GM12878 (cell line): ENCODE results near the gene FBLN1. TPM values are rescaled to one million over a fixed set of nuclear protein-coding genes. Genes with fewer than 3 reads are reported as not detected.

ENCODE experiments used
- ATAC-seq: fragments of 200-7000 bp; cut with Tn5 transposase; 3 replicates; pipeline ENCODE4 v1.9.1; 2020; ENCODE audit warnings: mild to moderate bottlenecking, moderate library complexity
- BruUV-seq: library from RNA; stranded (reverse); fragments of 400-500 nt; replicated peaks from 2 replicates; lab custom pipeline; 2021; lab: Mats Ljungman, UMichigan
- CTCF ChIA-PET: fragments of 300-600 bp; sonication (Branson Sonifier 250); formaldehyde crosslinking; extraction: SDS; loops from one replicate; lab custom pipeline; 2021; ENCODE audit warnings: inconsistent platforms; lab: Yijun Ruan, JAX
- POLR2A ChIA-PET: fragments of 350-600 bp; formaldehyde crosslinking; extraction: SDS; loops from one replicate; lab custom pipeline; 2021; ENCODE audit warnings: inconsistent platforms; lab: Charles Lee
- RAD21 ChIA-PET: fragments of 300-600 bp; sonication (Branson Sonifier 250); formaldehyde crosslinking; loops from one replicate; lab custom pipeline; 2023; ENCODE audit warnings: antibody characterized with exemption; ENCODE audit not compliant: unreplicated experiment; lab: Charles Lee
- SMC1A ChIA-PET: fragments of 300-600 bp; sonication (Branson Sonifier 250); formaldehyde crosslinking; loops from one replicate; lab custom pipeline; 2023; ENCODE audit not compliant: unreplicated experiment, uncharacterized antibody; lab: Charles Lee
- DNase-seq: peaks from one replicate; pipeline ENCODE4 v3.0.0-alpha.2; 2011; ENCODE audit warnings: low read depth, low spot score
- FAIRE-seq: peaks from 3 replicates; lab custom pipeline; 2011; peaks lifted over from hg19 to GRCh38; lab: Jason Lieb, UNC
- H2AFZ ChIP-seq: 2 replicates; pipeline ENCODE4 v1.6.0; 2011; ENCODE audit warnings: low read depth, low read length, control low read depth; ENCODE audit not compliant: control insufficient read depth
- H3K27ac ChIP-seq: 2 replicates; pipeline ENCODE4 v1.5.1; 2011; ENCODE audit warnings: control low read depth; ENCODE audit not compliant: control insufficient read depth, insufficient read depth
- H3K27me3 ChIP-seq, 2 experiments: replicated peaks in 1 of 2; 2 replicates each; pipeline versions ENCODE4 v1.6.0 to v1.6.1; 2011; ENCODE audit warnings: low read length in 1 of 2; ENCODE audit not compliant: control insufficient read depth in 2 of 2, insufficient read depth in 2 of 2
- H3K36me3 ChIP-seq, 2 experiments: 2 replicates each; pipeline ENCODE4 v1.5.1; 2011; ENCODE audit warnings: low read length in 1 of 2; ENCODE audit not compliant: control insufficient read depth in 2 of 2, insufficient read depth in 2 of 2
- H3K4me1 ChIP-seq: 2 replicates; pipeline ENCODE4 v1.6.1; 2011; ENCODE audit warnings: mild to moderate bottlenecking, low read length, moderate library complexity, mixed read lengths; ENCODE audit not compliant: control insufficient read depth, insufficient read depth
- H3K4me2 ChIP-seq: 2 replicates; pipeline ENCODE4 v1.6.0; 2011; ENCODE audit warnings: control low read depth; ENCODE audit not compliant: control insufficient read depth, insufficient read depth
- H3K4me3 ChIP-seq: fragments of 200-600 bp; sonication (generic); 2 replicates; pipeline ENCODE4 v1.5.1; 2016
- H3K79me2 ChIP-seq: 2 replicates; pipeline ENCODE4 v1.6.0; 2011; ENCODE audit warnings: low read length; ENCODE audit not compliant: control insufficient read depth, insufficient read depth
- H3K9ac ChIP-seq: 2 replicates; pipeline ENCODE4 v1.8.0; 2011; ENCODE audit warnings: low read length, control low read depth, mixed read lengths; ENCODE audit not compliant: control insufficient read depth, insufficient read depth
- H3K9me3 ChIP-seq: replicated peaks from 3 replicates; pipeline ENCODE4 v1.5.1; 2011; ENCODE audit warnings: mild to moderate bottlenecking, low read length; ENCODE audit not compliant: control insufficient read depth, insufficient read depth
- H4K20me1 ChIP-seq: 2 replicates; pipeline ENCODE4 v1.6.0; 2011; ENCODE audit not compliant: control insufficient read depth, insufficient read depth
- BRCA1 ChIP-seq: IDR thresholded peaks from 2 replicates; pipeline ENCODE4 v1.6.1; 2011; ENCODE audit warnings: low read depth, low read length, improper control_type of control experiment
- CREM ChIP-seq: IDR thresholded peaks from 2 replicates; pipeline ENCODE4 v1.6.1; 2014; ENCODE audit warnings: antibody characterized with exemption, low read depth
- IKZF1 ChIP-seq: fragments of 450-650 bp; conservative IDR thresholded peaks from 2 replicates; pipeline ENCODE4 v1.6.1; 2017; ENCODE audit warnings: antibody characterized with exemption, mild to moderate bottlenecking
- IRF4 ChIP-seq: IDR thresholded peaks from 2 replicates; pipeline ENCODE4 v1.6.1; 2011; ENCODE audit warnings: low read depth, low read length
- KAT2A ChIP-seq: conservative IDR thresholded peaks from 2 replicates; pipeline ENCODE4 v1.6.1; 2011; ENCODE audit warnings: low read depth, low read length; ENCODE audit not compliant: control insufficient read depth
- NFYA ChIP-seq: IDR thresholded peaks from 2 replicates; pipeline ENCODE4 v1.6.1; 2011; ENCODE audit warnings: low read depth, mild to moderate bottlenecking, low read length, improper control_type of control experiment, borderline replicate concordance
- NRF1 ChIP-seq: conservative IDR thresholded peaks from 2 replicates; pipeline ENCODE4 v1.6.1; 2011; ENCODE audit warnings: mild to moderate bottlenecking, low read depth, low read length, improper control_type of control experiment
- RAD21 ChIP-seq: IDR thresholded peaks from 2 replicates; pipeline ENCODE4 v1.6.1; 2011; ENCODE audit warnings: mild to moderate bottlenecking, low read depth, low read length, moderate library complexity; ENCODE audit not compliant: insufficient read depth
- RUNX3 ChIP-seq: IDR thresholded peaks from 2 replicates; pipeline ENCODE4 v1.6.1; 2012; ENCODE audit warnings: low read length, inconsistent platforms
- SMAD5 ChIP-seq: IDR thresholded peaks from 2 replicates; pipeline ENCODE4 v1.6.1; 2016; ENCODE audit warnings: antibody characterized with exemption, low read depth
- SPI1 ChIP-seq: IDR thresholded peaks from 2 replicates; pipeline ENCODE4 v1.6.1; 2011; ENCODE audit warnings: low read depth, mild to moderate bottlenecking, low read length, moderate library complexity, borderline replicate concordance; ENCODE audit not compliant: insufficient read depth
- SUZ12 ChIP-seq: fragments of 200-600 bp; sonication (generic); IDR thresholded peaks from one replicate; pipeline ENCODE4 v1.6.1; 2018; ENCODE audit warnings: antibody characterized with exemption, mild to moderate bottlenecking; ENCODE audit not compliant: unreplicated experiment
- TCF3 ChIP-seq: IDR thresholded peaks from 2 replicates; pipeline ENCODE4 v1.6.1; 2012; ENCODE audit warnings: low read depth, mild to moderate bottlenecking, low read length, borderline replicate concordance; ENCODE audit not compliant: insufficient read depth
- YBX1 ChIP-seq: fragments of 450-650 bp; IDR thresholded peaks from 2 replicates; pipeline ENCODE4 v1.6.1; 2016; ENCODE audit warnings: antibody characterized with exemption
- ZNF384 ChIP-seq: IDR thresholded peaks from 2 replicates; pipeline ENCODE4 v1.6.1; 2012; ENCODE audit warnings: low read depth, mild to moderate bottlenecking, low read length, improper control_type of control experiment, borderline replicate concordance
- WGBS: methylation state at CpG from one replicate; pipeline ENCODE4 v1.1.6; 2016; ENCODE audit warnings: low lambda C conversion rate; ENCODE audit not compliant: insufficient replicate concordance, insufficient coverage; ENCODE audit errors: missing lambda C conversion rate; 5-methylcytosine and 5-hydroxymethylcytosine counted together
- in situ Hi-C: fragments of 300-500 bp; cut with MboI; formaldehyde crosslinking; loops from 9 replicates; pipeline ENCODE4 v1.14.3; 2018; ENCODE audit warnings: mixed read lengths
- intact Hi-C: fragments of 100-400 bp; cut with micrococcal nuclease; formaldehyde crosslinking; loops from one replicate; pipeline ENCODE4 v1.14.2; 2022; ENCODE audit not compliant: unreplicated experiment
- polyA plus RNA-seq, 11 experiments: library from polyadenylated mRNA; depleted of rRNA in 4 of 11; unstranded in 6 of 11; stranded (reverse) in 5 of 11; fragments of >200 nt; fragmentation: Nextera tagmentation in 4 of 11; fragmentation: Illumina TruSeq in 1 of 11; extraction: Ambion mirVana in 4 of 11; extraction: Trizol in 1 of 11; gene quantifications; 1 replicate in 1 of 11; 2 replicates in 10 of 11; pipeline versions ENCODE4 v1.2.1 to v1.2.3, GENCODE V29; 2011 to 2016; ENCODE audit warnings: inconsistent platforms in 2 of 11, missing spikeins in 2 of 11, low read depth in 1 of 11
- total RNA-seq, 4 experiments: library from RNA; depleted of rRNA in 3 of 4; stranded (reverse); fragments of >200 nt in 3 of 4; fragmentation: Illumina TruSeq in 1 of 4; extraction: Trizol in 1 of 4; gene quantifications; 2 replicates each; pipeline versions ENCODE4 v1.2.1 to v1.2.3, GENCODE V29; 2013 to 2021
- TF ChIP-seq, protein P1 (sequence below): IDR thresholded peaks from 2 replicates; pipeline ENCODE4 v1.6.1; 2012; ENCODE audit warnings: low read depth, low read length, improper control_type of control experiment

FBLN1 gene
- total and polyA plus RNA-seq, 10 of the 15 experiments (the other 5 are each of a cell fraction or from before 2014, with no cell fraction given) = 0.20 to 0.51 TPM; not detected in 8

DNA sequence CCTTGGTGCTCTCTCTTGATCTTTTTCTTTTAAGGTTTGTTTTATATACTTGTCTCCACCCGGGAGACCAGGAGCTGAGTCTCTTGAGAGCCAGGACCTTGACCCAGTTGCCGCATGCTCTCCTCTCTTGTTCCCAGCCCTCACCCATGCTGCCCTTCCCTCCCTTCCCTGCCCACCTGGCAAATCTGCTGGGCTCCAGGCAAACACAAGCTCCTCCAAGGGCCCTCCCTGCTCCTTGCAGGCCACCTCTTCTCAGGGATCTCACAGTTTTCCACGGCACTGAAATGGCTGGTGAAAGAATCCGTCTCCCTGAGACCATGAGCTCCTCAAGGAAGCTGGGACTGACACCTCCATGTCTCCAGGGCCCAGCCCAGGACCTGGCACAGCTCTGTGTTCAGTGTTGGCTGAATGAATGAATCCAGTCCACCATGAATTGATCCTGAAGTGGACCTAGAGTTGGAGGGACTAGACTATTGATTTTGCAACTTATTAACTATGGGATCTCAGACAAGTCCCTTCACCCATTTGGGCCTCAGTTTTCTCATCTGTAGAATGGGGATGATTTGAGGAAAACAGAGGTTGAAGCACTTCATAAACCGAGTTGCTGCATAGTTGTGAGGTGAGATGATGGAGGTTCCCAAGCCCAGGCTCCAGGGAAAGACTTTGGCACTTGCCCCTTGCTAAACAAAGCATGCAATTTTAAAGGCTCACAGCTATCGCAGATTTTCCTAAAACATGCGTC lies 25.1 kb upstream of the FBLN1 start:
- no TSS peak for BruUV-seq
- ChIA-PET CTCF (interaction anchor here (0.5 kb wide), 1 partner anchor 648 kb away, joined by 3 read pairs; no protein-coding TSS in a partner anchor), RAD21 (no interaction called here), POLR2A (no interaction called here), SMC1A (no interaction called here)
- Histone ChIP-seq H3K4me2 (no peak overlapping the region), H3K27me3 (peaks cover 0 to 2% of the 10 kb centered on the region in 2 experiments; a peak in 2 of 4 replicates), H3K4me1 (no peaks in the 10 kb centered on the region), H3K79me2 (no peaks in the 10 kb centered on the region), H2AFZ (no peak overlapping the region), H3K4me3 (no peak overlapping the region), H3K9me3 (no peaks in the 10 kb centered on the region; the same call in 2 of the 3 replicates), H3K27ac (no peak overlapping the region), H3K9ac (no peak overlapping the region), H3K36me3 (no peaks in the 10 kb centered on the region), H4K20me1 (no peaks in the 10 kb centered on the region)
- intact Hi-C loops (no loop called here), in situ Hi-C loops (no loop called here)
- ATAC-seq = no peak
- TF ChIP-seq NRF1 (no peak), IRF4 (no peak), NFYA (no peak), YBX1 (no peak)
- FAIRE-seq = no peak
- DNase-seq = no peak
- 35% methylated on average over 7 of the region's 7 CpGs for WGBS

- Histone ChIP-seq H3K4me1 (no peaks in the 10 kb centered on the region), H3K4me2 (no peak overlapping the region), H3K4me3 (no peak overlapping the region), H3K36me3 (no peaks in the 10 kb centered on the region), H4K20me1 (no peaks in the 10 kb centered on the region), H3K27ac (no peak overlapping the region), H3K9me3 (no peaks in the 10 kb centered on the region; the same call in 2 of the 3 replicates), H3K79me2 (no peaks in the 10 kb centered on the region), H3K9ac (no peak overlapping the region), H3K27me3 (peaks cover 0 to 2% of the 10 kb centered on the region in 2 experiments; a peak in 2 of 4 replicates), H2AFZ (no peak overlapping the region)
- ATAC-seq (no peak), DNase-seq (no peak), FAIRE-seq (no peak)
- ChIA-PET RAD21 (no interaction called here), POLR2A (no interaction called here), SMC1A (no interaction called here), CTCF (no interaction called here)
- intact Hi-C loops (no loop called here), in situ Hi-C loops (no loop called here)
- TF ChIP-seq, protein P1, sequence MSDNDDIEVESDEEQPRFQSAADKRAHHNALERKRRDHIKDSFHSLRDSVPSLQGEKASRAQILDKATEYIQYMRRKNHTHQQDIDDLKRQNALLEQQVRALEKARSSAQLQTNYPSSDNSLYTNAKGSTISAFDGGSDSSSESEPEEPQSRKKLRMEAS = no peak
- no peak for TF ChIP-seq SUZ12
- TF ChIP-seq IKZF1 = no peak
- TF ChIP-seq BRCA1 = no peak
- TF ChIP-seq SMAD5 = no peak
- TF ChIP-seq TCF3 = no peak
- TF ChIP-seq RAD21 = no peak
- no peak for TF ChIP-seq ZNF384
- no peak for TF ChIP-seq SPI1
- no peak for TF ChIP-seq KAT2A
- TF ChIP-seq CREM = no peak
- TF ChIP-seq RUNX3 = no peak
- WGBS = 62% methylated on average over 11 of the region's 11 CpGs
- no TSS peak for BruUV-seq
These were observed 24.4 kb upstream of the FBLN1 start for GRCh38 chr22:45478108-45478771.
